ENCODE measurements around the gene LONRF3. TPM values are rescaled to one million over a fixed set of nuclear protein-coding genes. Genes with fewer than 3 reads are reported as not detected.
"Not testable (repeated sequence)": the region's sequence is repeated elsewhere in the genome, so short reads cannot be mapped to it uniquely, and the experiment has no call there.

The LONRF3 gene
- total RNA-seq, 2 experiments from 2014 or later: 1.7 to 1.9 TPM

DNA sequence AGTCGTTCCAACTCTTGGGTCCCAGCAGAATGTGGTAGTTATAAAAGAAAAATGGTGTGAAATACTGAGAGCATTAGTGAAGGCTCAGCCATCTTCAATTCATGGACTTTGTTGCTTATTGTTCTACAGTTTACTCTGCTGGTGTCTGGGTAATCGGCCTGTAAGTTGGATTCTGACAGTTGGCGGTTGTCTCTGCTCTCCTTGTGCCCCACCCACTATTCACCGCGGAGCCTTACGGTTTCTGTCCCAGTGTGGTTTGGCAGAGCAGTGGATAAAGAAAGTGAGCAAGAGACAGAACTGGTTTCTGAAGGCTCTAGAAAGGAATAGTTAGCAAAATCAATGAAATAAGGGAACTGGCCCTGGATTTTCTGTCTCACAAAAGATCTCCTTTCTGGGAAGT lies 9.1 kb downstream of the LONRF3 start:
- TF ChIP-seq, protein P1, sequence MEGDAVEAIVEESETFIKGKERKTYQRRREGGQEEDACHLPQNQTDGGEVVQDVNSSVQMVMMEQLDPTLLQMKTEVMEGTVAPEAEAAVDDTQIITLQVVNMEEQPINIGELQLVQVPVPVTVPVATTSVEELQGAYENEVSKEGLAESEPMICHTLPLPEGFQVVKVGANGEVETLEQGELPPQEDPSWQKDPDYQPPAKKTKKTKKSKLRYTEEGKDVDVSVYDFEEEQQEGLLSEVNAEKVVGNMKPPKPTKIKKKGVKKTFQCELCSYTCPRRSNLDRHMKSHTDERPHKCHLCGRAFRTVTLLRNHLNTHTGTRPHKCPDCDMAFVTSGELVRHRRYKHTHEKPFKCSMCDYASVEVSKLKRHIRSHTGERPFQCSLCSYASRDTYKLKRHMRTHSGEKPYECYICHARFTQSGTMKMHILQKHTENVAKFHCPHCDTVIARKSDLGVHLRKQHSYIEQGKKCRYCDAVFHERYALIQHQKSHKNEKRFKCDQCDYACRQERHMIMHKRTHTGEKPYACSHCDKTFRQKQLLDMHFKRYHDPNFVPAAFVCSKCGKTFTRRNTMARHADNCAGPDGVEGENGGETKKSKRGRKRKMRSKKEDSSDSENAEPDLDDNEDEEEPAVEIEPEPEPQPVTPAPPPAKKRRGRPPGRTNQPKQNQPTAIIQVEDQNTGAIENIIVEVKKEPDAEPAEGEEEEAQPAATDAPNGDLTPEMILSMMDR (IDR thresholded peaks at IDR 0.05): no peak
- Mint-ChIP-seq H3K4me1 (ENCODE audit: low read depth) (no peaks in the 10 kb centered on the region), H3K36me3 (ENCODE audit: low read depth) (peaks cover 3% of the 10 kb centered on the region), H3K27ac (no peak overlapping the region), H3K4me3 (no peak overlapping the region), H3K27me3 (no peaks in the 10 kb centered on the region), H3K9me3 (no peaks in the 10 kb centered on the region)
- no peak for ATAC-seq
- ChIA-PET POLR2A (no interaction called here), CTCF (no interaction called here)
- intact Hi-C loops (cut with micrococcal nuclease): no loop called here
- DNase-seq: no peak

DNA sequence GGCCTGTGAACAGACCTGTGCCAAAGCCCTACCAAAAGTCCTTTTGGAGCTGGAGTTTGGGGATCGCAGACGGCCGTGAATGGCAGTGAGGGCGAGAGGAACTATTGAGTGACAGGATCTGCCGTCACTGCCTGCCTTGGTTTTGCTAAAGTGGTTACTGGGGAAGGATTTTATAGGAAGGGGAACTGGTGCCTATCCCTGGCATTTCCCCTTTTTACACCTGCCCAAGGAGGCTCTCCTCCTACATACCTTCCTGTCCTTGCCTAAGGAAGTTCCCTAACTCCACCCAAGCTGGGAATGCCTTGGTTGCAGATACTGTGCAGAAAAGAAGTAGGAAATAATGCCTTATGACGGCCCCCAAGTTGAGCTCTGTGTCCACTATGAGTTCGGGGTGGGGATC lies 14.5 kb downstream of the LONRF3 start:
- intact Hi-C loops (cut with micrococcal nuclease): no loop called here
- H3K36me3 Mint-ChIP-seq (ENCODE audit: low read depth): peaks cover 2% of the 10 kb centered on the region

DNA sequence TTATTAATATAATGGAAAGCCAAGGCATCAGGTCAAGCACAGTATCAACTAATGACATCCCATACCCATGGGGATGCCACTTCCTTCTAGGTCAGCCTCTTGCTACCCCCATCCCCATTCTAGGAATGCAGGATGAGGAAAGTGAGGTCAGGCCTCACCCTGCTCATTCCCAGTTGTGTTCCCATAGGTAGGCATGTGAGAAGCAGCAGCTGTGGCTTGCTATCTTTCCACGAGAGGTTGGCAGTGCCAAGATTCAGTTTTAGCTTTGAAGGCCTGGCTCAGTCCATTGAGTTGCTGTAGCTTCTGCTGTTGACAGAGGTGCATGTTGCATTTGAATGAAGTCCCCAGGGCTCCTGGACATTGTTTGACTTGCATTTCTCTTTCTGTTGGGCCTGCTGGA lies 15.5 kb downstream of the LONRF3 start:
- H3K27me3 Mint-ChIP-seq: no peaks in the 10 kb centered on the region
- ChIA-PET POLR2A (no interaction called here), CTCF (no interaction called here)
- no peak overlapping the region for H3K27ac Mint-ChIP-seq
- no peaks in the 10 kb centered on the region for H3K9me3 Mint-ChIP-seq
- TF ChIP-seq, protein P1 (IDR thresholded peaks at IDR 0.05): no peak
- H3K4me3 Mint-ChIP-seq: no peak overlapping the region
- DNase-seq: no peak
- H3K36me3 Mint-ChIP-seq (ENCODE audit: low read depth): peaks cover 2% of the 10 kb centered on the region
- peaks cover 3% of the 10 kb centered on the region for H3K4me1 Mint-ChIP-seq (ENCODE audit: low read depth)
- no peak for ATAC-seq
- intact Hi-C loops (cut with micrococcal nuclease): no loop called here

More for the DNA sequence above, 14.5 kb downstream of the LONRF3 start:
- H3K4me1 Mint-ChIP-seq (ENCODE audit: low read depth): peaks cover 3% of the 10 kb centered on the region
- DNase-seq: no peak
- ATAC-seq: no peak
- TF ChIP-seq, protein P1 (IDR thresholded peaks at IDR 0.05): no peak
- H3K9me3 Mint-ChIP-seq: no peaks in the 10 kb centered on the region
- H3K27me3 Mint-ChIP-seq: no peaks in the 10 kb centered on the region
- no peak overlapping the region for H3K27ac Mint-ChIP-seq
- ChIA-PET CTCF (no interaction called here), POLR2A (no interaction called here)
- H3K4me3 Mint-ChIP-seq: no peak overlapping the region

DNA sequence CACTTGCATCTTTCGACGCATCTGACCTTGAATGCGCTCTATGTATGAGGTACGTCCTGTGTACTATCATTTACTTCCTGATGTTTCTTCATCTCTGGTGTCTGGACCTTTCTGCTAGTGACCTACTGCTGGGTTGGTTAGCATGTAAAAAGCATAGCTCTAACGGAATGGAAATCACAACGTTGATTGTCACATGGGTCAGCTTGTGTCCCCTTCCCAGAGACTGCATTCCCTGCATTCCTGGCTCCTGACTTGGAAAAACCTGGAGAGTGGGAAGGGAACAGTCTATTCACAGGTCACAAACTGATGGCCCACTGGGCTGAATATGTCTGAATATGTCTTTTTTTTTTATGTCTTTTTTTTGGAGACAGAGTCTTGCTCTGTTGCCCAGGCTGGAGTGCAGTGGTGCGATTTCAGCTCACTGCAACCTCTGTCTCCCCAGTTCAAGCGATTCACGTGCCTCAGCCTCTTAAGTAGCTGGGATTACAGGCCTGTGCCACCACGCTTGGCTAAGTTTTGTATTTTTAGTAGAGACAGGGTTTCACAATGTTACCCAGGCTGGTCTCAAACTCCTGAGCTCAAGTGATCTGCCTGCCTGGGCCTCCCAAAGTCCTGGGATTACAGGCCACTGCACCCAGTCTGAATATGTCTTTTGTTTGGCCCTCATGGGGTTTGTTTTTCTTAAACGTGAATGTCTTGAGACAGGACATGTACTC lies 16.3 kb downstream of the LONRF3 start:
- H3K9me3 Mint-ChIP-seq: no peaks in the 10 kb centered on the region
- no peaks in the 10 kb centered on the region for H3K27me3 Mint-ChIP-seq
- H3K27ac Mint-ChIP-seq: no peak overlapping the region
- H3K36me3 Mint-ChIP-seq (ENCODE audit: low read depth): peaks cover 2% of the 10 kb centered on the region
- CTCF ChIA-PET: no interaction called here
- peaks cover 3% of the 10 kb centered on the region for H3K4me1 Mint-ChIP-seq (ENCODE audit: low read depth)
- TF ChIP-seq, protein P1 (IDR thresholded peaks at IDR 0.05): no peak
- no peak for ATAC-seq
- H3K4me3 Mint-ChIP-seq: no peak overlapping the region
- POLR2A ChIA-PET: no interaction called here
- DNase-seq: no peak
- intact Hi-C loops (cut with micrococcal nuclease): no loop called here

DNA sequence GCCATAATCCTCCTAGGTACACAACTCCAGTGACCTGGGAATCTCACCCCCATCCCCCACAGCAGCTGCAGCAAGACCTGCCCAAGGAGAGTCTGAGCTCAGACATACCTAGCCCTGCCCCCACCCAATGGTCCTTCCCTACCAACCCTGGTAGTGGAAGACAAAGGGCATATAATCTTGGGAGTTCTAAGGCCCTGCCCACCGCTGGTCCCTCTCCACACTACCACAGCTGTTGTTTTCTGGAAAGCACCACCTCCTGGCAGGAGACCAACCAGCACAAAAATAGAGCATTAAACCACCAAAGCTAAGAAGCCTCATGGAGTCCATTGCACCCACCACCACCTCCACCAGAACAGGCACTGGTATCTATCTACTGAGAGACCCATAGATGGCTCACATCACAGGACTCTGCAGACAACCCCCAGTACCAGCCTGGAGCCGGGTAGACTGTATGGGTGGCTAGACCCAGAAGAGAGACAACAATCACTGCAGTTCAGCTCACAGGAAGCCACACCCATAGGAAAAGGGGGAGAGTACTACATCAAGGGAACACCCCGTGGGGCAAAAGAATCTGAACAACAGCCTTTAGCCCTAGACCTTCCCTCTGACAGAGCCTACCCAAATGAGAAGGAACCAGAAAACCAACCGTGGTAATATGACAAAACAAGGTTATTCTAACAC lies 18.2 kb downstream of the LONRF3 start:
- H3K27me3 Mint-ChIP-seq; ATAC-seq; H3K4me3 Mint-ChIP-seq; H3K36me3 Mint-ChIP-seq (ENCODE audit: low read depth); H3K27ac Mint-ChIP-seq; POLR2A ChIA-PET; H3K4me1 Mint-ChIP-seq (ENCODE audit: low read depth); CTCF ChIA-PET; H3K9me3 Mint-ChIP-seq; intact Hi-C loops (cut with micrococcal nuclease); DNase-seq: not testable (repeated sequence)
